ENCODE results near the gene MATN4. TPM values are rescaled to one million over a fixed set of nuclear protein-coding genes. Genes with fewer than 3 reads are reported as not detected.

Gene MATN4
- polyA plus RNA-seq, 1 donor, result 0.45 TPM

- DNase-seq, result no peak
Observed at GRCh38 chr20:45340236-45340847, 32.2 kb upstream of the MATN4 start.

- no peak for DNase-seq
Observed at GRCh38 chr20:45339799-45340198, 31.7 kb upstream of the MATN4 start.

- no peak for DNase-seq
Observed at GRCh38 chr20:45339084-45339483, 31.0 kb upstream of the MATN4 start.

- no peak for DNase-seq
Observed at GRCh38 chr20:45338121-45339030, 30.3 kb upstream of the MATN4 start.

- DNase-seq, result no peak
Observed at GRCh38 chr20:45337367-45338120, 29.4 kb upstream of the MATN4 start.

GRCh38 chr20:45336530-45337366 lies 28.6 kb upstream of the MATN4 start:
- no peak for DNase-seq

- DNase-seq, result no peak
Observed at GRCh38 chr20:45330476-45330875, 22.4 kb upstream of the MATN4 start.

- no peak for DNase-seq
Observed at GRCh38 chr20:45329497-45330319, 21.6 kb upstream of the MATN4 start.

- no peak for DNase-seq
Observed at GRCh38 chr20:45328451-45328850, 20.4 kb upstream of the MATN4 start.

- DNase-seq, result no peak
Observed at GRCh38 chr20:45325371-45325770, 17.3 kb upstream of the MATN4 start.

GRCh38 chr20:45323731-45324130 lies 15.6 kb upstream of the MATN4 start:
- DNase-seq, result no peak

- peak; percentile 26 for DNase-seq
Observed at GRCh38 chr20:45322952-45323383, 14.9 kb upstream of the MATN4 start.

GRCh38 chr20:45320948-45321595 lies 13.0 kb upstream of the MATN4 start:
- DNase-seq, result no peak

GRCh38 chr20:45318948-45319347 lies 10.8 kb upstream of the MATN4 start:
- no peak for DNase-seq

- DNase-seq, result no peak
Observed at GRCh38 chr20:45318386-45318939, 10.4 kb upstream of the MATN4 start.

GRCh38 chr20:45317826-45318225 lies 9.7 kb upstream of the MATN4 start:
- no peak for DNase-seq

- no peak for DNase-seq
Observed at GRCh38 chr20:45316150-45317080, 8.3 kb upstream of the MATN4 start.

GRCh38 chr20:45315672-45316071 lies 7.6 kb upstream of the MATN4 start:
- DNase-seq, result no peak

GRCh38 chr20:45313943-45314342 lies 5.8 kb upstream of the MATN4 start:
- DNase-seq, result no peak

Measured in hindlimb muscle (tissue), 1 donor.